GM19025 (cell line): ENCODE results near the gene PAX1.

ENCODE experiments used
- ATAC-seq: cut with Tn5 transposase; IDR thresholded peaks from one replicate; pipeline ENCODE4 v1.9.1; 2021; ENCODE audit warnings: mild to moderate bottlenecking, low read depth, moderate library complexity; ENCODE audit not compliant: unreplicated experiment

Gene PAX1

DNA sequence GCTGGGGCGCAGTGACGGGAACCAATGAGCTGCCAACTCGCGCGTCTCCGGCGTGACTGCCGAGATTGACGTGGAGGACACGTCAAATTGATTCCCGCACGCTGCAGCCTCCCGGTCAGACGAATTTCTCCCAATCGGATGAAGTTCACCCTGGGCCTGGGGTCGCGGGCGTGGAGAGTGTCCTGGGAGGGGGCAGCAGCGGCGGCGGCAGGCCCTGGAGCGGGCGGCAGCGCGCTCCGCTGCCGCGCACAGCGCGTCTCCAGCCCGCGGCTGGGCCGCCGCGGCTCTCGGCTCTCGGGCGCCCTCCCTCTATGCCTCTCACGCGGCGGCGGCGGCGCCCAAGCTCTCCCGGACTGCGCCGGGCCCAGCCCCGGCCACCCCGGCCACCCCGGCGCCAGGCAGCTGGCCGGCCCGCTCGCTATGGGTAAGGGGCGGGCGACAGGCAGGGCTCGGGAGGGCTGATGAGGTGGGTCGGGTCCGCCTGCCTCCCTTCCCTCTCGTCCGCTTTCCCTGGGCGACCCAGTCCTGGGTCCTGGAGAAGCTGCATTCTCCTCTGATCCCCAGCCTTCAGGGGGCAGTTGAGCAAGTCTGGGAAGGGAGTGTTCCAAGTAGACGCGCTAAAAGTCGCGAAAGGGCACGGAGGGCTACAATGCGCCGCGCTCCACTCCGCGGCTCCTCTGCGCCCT, at the start of gene PAX1:
Gene PAX1, plus strand, starts transcription at position 90 of the 686 bp plus-strand sequence. Its CDS starts 49 bp downstream, at position 139.
- no peak for ATAC-seq

DNA sequence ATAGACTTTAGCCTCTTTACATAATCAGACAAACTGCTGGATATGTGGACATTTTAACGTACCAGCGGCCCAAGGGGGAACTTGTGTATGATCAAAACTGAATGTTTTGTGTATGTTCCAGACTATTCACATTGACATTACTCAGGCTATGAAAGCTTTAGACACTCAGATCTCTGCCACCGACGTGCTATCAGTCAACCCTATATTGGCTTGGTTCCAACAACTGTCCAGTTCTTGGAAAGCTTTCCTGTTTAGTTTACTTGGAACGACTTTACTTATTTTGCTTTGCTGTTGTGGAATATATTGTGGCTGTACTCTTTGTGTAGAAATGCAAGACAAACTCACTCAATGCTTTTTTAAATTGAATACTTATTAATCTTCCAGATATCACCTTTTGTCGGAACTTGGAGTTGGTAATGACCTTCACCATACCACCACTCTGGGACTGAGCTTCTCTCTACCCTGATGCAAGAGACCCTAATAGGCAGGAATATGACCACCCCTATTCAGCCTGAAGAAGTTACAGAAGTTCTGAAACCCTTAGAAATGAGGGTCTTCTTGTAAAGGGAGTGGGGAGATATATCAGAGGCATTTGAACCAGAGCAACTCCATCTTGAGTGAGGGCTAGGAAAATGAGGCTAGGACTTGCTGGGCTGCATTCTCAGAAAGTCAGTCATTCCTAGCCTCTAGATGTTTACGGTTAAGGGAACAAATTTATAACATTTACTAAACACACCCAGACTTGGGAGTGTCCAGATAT, 49.0 kb upstream of the PAX1 start:
- no peak for ATAC-seq

GRCh38 chr20:21661488-21662055, 43.9 kb upstream of the PAX1 start:
- no peak for ATAC-seq

- ATAC-seq: no peak
Measured at GRCh38 chr20:21663465-21663864, 42.0 kb upstream of the PAX1 start.

DNA sequence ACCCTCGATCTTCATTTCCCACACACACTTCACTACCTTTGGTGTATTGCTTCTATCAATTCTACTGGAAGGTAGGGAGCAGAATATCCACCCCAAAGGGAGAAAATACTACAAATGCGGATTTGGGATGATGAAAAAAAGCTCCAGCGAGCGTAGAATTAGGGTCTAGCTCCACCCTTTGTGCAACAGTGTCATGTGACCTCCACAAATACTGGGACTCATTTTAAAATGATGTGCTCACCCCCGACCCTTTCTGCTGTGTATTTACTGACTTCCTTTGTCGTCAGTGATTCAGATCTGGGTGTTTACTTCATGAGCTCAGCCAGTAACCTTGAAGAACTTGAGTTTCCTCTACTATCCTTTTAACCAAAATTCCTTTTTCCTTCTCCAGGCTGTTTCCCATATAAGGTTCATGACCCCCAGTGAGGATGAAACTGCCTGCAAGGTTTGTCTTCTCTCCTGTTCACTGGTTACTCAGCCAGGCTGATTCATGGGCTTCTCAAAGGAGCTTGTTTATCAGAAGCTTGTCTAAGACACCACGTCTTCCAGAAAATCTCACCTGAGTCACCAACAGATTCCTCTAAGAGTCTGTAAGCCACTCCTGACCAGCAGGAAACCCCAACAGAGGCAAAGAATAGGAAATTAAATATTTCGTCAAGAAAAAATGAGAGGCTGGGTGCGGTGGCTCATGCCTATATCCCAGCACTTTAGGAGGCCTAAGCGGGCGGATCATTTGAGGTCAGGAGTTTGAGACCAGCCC, 39.6 kb upstream of the PAX1 start:
- ATAC-seq: no peak

- no peak for ATAC-seq
Measured at GRCh38 chr20:21670126-21670525, 35.3 kb upstream of the PAX1 start.

DNA sequence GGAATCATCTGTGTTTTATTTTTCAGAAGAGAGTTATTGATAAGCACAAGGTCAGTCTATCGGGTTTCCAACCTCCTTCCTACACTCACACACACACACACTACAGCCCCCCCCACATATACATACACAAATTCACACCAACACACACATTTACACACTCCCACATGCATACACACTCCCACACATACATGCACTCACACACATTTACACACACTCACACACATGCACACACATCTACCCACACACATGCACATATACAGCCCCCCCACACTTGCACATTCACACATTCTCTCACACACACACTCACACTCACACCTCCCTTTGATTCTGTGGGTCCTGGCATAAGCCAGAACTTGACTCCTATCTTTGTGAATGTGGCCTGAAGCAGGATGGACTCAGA, 34.5 kb upstream of the PAX1 start:
- ATAC-seq: no peak

DNA sequence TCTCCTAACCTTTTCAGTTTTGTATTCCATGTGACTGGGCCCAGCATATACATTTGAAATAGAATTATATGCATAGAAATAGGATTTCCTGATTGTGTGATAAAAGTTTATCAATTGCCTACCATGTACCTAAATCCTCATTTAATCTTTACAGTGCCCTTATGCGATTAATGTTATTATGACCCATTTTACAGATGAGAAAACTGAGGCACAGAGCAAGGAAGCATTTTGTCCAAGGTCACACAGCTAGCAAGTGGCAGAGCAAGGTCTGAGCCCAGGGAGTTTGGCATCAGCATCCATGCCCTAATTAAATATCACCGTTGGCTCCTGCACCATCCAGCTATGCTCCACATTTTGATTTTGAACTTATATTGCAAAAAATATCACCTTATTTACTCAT, 28.2 kb upstream of the PAX1 start:
- no peak for ATAC-seq

- no peak for ATAC-seq
Measured at GRCh38 chr20:21677781-21678180, 27.7 kb upstream of the PAX1 start.

GRCh38 chr20:21681234-21681921, 24.1 kb upstream of the PAX1 start:
- no peak for ATAC-seq

GRCh38 chr20:21681922-21682318, 23.5 kb upstream of the PAX1 start:
- no peak for ATAC-seq

- no peak for ATAC-seq
Measured at GRCh38 chr20:21682521-21682954, 22.9 kb upstream of the PAX1 start.

- ATAC-seq: no peak
Measured at GRCh38 chr20:21684671-21685070, 20.8 kb upstream of the PAX1 start.

DNA sequence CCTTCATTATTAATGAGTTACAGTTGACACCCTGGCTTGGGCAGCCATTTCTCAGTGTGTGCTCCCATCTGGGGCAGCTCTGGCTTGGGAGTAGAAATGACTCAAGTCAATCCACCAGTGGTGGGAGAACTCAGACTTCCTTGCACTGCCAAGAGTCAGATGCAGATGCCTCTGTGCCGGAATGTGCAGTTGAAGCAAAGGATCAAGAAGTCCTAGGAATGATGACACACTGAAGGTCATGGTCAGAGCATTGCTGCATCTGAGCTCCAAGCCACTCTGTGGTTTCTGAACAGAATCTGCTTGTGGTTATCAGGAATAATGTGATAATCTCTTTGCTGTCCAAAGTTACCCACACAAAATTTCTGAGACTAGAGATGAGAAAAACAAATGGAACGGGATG, 19.5 kb upstream of the PAX1 start:
- no peak for ATAC-seq

- ATAC-seq: no peak
Measured at GRCh38 chr20:21693322-21693721, 12.1 kb upstream of the PAX1 start.

- no peak for ATAC-seq
Measured at GRCh38 chr20:21698494-21699215, 6.8 kb upstream of the PAX1 start.

GRCh38 chr20:21699216-21699508, 6.3 kb upstream of the PAX1 start:
- ATAC-seq: no peak

GRCh38 chr20:21701171-21701876, 4.1 kb upstream of the PAX1 start:
- no peak for ATAC-seq

GRCh38 chr20:21702016-21702415, 3.4 kb upstream of the PAX1 start:
- no peak for ATAC-seq
